GM21576 (cell line): ENCODE results near the gene RBM20.

Experiments
- ATAC-seq: cut with Tn5 transposase; IDR thresholded peaks from one replicate; pipeline ENCODE4 v1.9.1; 2021; ENCODE audit warnings: mild to moderate bottlenecking, moderate library complexity; ENCODE audit not compliant: unreplicated experiment

Gene RBM20

DNA sequence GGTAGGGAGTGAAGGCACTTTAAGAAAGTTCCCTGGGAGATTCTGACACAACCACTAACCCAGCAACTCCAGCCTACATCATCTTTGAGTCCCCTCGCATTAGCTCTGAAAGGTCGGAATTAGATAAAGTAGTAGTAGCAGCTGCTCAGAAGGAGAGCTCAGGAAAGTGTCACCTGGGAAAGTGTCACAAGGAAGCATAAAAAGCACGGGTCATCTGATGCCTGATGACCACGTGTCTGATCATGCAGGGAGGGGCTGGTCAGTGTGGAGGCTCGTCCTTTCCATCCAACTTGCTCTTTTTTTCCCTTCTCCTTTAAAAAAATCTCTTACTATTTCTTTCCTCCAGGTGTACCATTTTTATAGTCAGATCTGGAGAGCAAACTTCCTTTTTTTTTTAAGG lies 180.5 kb downstream of the RBM20 start:
- ATAC-seq, result no peak

DNA sequence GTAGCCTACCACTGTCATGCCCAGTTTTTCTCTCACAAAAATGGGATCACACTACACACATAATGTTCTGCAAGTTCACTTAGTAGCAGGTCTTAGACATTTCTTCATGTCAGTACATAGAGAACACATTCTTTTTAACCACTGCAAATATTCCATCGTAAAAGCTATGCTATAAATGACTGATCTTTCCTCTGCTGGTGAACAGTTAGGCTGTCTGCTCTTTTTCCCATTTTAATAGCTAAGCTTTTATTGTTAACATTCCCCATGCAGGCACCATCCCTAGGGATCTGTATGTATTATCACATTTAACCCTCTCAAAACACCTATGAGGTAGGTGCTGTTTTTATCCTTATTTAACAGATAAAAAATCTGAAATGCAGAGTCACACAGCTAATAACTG lies 181.4 kb downstream of the RBM20 start:
- no peak for ATAC-seq

DNA sequence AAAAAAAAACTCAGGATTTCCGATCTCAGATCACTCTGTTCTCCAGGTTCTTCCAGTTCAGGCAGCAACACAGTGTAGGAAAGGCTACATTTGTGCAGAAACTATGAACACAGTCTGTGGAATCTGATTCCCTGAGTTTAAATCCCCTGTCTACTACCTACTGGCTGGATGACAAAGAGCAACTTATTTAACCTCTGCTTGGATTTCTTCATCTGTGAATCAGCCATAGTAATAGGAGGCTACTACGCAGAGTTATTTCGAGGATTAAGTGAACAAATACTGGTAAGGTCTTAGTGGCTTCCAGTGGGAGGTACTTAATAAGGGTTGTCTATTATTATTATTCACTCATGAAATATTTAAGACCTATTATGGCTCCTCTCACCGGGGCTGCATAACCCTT lies 183.3 kb downstream of the RBM20 start:
- no peak for ATAC-seq

DNA sequence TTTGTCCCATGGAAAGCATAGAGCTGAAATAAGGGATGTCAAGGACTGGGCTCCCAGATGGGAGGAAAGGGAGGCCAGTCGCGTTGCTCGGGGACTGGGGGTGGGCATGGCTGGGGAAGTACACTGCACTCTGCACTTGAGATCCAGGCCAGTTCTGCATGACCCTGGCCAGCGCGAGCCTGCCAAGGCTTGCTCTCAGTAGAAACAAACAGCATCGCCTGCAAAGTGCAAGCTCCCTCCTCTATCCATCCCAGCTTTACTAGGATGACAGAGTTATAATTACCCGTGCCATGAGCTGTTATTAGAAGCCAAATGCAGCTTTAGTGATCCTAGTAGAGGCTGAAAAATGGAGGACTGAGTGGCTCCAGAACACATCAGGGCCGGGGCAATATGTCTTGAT lies 183.7 kb downstream of the RBM20 start:
- no peak for ATAC-seq

GRCh38 chr10:110828525-110828924 lies 184.4 kb downstream of the RBM20 start:
- ATAC-seq, result no peak

DNA sequence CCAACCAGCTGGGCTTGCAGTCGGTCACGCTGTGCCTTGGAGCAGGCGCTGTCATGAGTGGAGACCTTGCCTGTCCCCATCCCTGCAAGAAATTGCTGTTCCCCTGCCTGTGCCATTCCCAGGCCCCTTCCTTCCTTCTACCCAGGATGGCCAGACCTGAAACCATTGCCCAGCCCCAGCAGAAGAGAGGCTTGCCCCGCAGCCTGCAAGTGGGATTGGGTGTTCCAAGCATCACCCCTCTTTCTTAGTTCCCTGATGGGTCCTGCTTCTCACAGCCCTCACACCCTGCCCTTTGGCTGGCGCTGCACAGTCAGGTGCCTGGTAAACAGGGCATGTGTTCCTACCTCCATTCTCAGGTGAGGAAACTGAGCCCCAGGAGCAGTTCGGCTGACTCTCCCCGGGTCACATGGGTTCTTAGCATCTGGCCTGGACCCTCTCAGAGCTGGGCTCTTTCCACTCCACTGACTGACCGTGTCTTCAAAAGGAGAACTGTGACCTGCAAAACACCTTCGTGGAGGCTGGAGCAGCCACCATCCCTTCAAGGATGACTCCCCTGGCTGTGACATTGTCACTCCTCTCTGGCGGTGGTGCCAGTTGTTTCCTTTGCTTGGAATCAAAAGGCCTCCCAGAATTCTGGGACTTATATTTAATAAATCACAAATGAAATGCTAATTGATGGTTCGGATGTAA lies 185.7 kb downstream of the RBM20 start:
- ATAC-seq, result no peak

- no peak for ATAC-seq
These were observed 189.3 kb downstream of the RBM20 start for GRCh38 chr10:110833234-110833940.

DNA sequence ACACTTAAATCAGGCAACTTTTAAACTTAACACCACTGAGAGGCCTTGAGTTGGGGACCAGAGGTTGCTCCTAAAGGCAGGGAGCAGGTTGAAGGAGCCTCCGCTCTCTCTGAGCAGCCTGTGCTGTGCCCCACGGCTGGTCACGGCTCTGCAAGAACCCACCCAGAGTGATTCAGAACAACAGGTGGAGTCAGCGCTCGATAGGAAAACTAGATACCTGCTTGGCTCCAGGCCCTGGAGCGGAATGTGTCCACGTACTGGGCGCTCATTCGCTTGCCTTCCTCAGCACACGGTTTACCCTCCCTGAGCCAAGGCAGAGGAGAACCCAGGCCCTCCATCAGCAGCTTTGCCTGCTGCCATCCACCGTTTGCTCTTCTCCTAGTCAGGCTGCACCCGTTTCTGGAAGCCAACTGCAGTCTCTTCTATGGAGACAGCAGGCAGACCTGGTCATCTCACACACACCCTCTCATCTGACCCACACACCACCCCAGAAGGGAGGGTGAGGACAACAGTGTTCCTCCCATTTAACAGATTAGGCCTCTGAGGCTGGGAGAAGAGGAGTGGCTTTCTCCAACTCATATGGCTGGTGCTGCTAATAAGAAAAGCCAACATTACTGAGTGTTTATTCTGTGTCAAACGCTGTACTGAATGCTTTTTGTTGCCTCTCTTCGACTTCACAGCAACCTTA lies 189.9 kb downstream of the RBM20 start:
- no peak for ATAC-seq

- ATAC-seq, result no peak
These were observed 190.6 kb downstream of the RBM20 start for GRCh38 chr10:110834629-110835301.

GRCh38 chr10:110835841-110836240 lies 191.7 kb downstream of the RBM20 start:
- no peak for ATAC-seq

DNA sequence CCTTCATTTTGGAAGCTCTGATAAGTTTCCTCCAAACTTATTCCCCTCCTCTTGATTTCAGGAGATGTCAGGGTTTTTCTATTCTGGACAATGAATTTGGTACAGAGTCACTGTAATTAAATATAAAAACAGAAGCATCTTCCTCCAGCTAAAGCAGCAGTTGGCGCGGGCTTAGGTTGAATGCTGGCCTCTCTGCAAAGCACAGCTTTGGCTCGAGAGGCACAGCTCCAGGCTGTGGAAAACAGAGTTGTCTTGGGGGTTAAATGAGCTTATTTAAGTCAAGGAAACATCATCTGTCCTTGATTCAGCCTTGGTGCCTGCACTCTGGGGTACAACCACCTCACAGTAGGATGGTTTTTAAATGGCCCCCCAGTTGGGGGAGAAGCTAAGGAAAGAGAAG lies 192.6 kb downstream of the RBM20 start:
- ATAC-seq, result no peak

DNA sequence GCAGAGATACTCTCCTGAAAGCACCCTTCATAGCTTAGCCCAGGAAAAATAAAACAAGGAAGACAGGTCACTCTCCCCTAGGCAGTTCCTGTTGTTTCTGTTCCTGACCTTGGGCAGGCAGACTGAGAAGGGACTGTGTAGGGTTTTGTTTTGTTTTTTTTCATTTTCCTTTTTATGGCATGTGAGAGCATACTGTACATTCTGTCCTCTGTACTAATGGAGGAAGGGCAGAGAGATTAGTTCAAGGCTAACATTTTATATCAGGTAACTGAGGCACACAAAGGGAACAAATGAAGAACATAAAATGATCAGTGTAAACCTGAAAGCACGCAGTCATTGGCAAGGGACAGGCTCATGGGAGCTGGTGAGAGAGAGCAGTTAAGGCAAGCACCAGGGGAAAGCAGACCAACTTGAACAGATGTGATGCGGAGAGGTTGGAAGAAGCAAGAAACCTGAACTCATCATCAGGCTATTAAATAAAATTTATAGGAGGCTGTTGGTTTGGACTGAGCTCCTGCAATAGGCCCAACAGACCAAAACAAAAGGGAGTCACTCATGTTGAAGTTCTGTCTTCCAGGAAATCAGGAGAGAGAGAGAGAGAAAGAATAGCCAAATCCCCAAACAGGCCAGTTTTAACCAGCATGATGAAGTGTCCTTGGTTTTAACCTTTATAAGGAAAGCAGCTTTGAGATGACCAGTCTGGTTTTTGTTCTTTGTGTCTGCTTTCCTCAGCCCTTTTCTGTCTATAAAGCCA lies 193.5 kb downstream of the RBM20 start:
- ATAC-seq, result no peak

DNA sequence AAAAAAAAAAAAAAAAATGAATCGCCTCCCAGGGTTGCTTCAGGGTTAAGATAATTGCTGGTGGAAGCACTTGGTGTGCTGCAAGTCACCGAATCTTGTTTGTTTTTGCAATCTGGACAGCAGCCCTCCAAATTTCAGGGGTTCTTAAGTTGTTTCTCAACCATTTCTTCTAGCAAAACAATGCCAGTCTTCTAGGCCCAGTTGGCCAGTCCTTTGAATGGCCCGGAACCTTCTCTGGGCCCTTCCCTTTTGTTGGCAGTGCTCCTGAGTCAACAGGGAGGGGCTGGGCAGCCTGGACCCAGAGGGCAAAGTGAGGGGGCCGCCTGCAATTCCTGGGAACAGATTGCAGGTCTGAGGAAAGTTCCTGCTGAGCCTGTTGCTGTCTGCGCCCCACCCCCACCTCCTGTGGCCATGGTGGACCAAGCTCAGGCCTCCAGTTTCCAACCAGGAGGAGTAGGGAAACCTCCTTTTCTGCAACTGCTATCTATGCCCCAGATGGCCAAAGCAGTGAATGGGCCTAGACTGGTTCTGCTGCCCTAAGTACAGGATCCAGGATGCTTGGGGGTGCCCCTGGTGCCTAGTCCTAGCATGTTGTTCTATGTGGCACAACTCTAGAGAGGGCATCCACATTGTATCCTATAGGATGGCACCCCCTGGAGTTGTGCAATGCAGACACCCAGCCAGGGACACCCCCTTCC lies 196.2 kb downstream of the RBM20 start:
- no peak for ATAC-seq

GRCh38 chr10:110840923-110841428 lies 196.8 kb downstream of the RBM20 start:
- ATAC-seq, result no peak

GRCh38 chr10:110841767-110842267 lies 197.7 kb downstream of the RBM20 start:
- ATAC-seq, result peak; percentile 77

GRCh38 chr10:110842326-110842904 lies 198.3 kb downstream of the RBM20 start:
- no peak for ATAC-seq

- peak; percentile 66 for ATAC-seq
These were observed 198.9 kb downstream of the RBM20 start for GRCh38 chr10:110843031-110843430.

- no peak for ATAC-seq
These were observed 199.9 kb downstream of the RBM20 start for GRCh38 chr10:110843796-110844616.

- ATAC-seq, result no peak
These were observed 200.4 kb downstream of the RBM20 start for GRCh38 chr10:110844617-110844881.
